Skin epidermis (tissue), 12 donors: ENCODE measurements around the gene KRABD2.
A peak's percentile ranks its signal among the peaks of the same experiment; 100 is the strongest.

Experiments
- H3K27ac ChIP-seq, 21 experiments: fragments of 200-600 bp; sonication (generic) in 11 of 21; one replicate each; pipeline ENCODE4 v1.5.0; 2020; ENCODE audit warnings: mild to moderate bottlenecking in 3 of 21, inconsistent platforms in 2 of 21, moderate library complexity in 2 of 21
- H3K4me3 ChIP-seq, 7 experiments: fragments of 200-600 bp; sonication (generic) in 2 of 7; one replicate each; pipeline ENCODE4 v1.5.0; 2020; ENCODE audit warnings: inconsistent platforms in 2 of 7, mild to moderate bottlenecking in 2 of 7, moderate library complexity in 1 of 7

Gene KRABD2

GRCh38 chr17:8369944-8370343 lies 6.6 kb downstream of the KRABD2 start:
- no peak overlapping the region for H3K27ac ChIP-seq
- no peak overlapping the region for H3K4me3 ChIP-seq

- no peak overlapping the region for H3K27ac ChIP-seq
- H3K4me3 ChIP-seq: no peak overlapping the region
Measured at GRCh38 chr17:8368193-8368592, 8.3 kb downstream of the KRABD2 start.

- peak overlapping the region in 8 of 21 experiments; percentile 14 to 73 (median 42) for H3K27ac ChIP-seq
Measured at GRCh38 chr17:8366231-8366630, 10.3 kb downstream of the KRABD2 start.

GRCh38 chr17:8365143-8365542 lies 11.4 kb downstream of the KRABD2 start:
- peak overlapping the region in 6 of 21 experiments; percentile 36 to 75 (median 54) for H3K27ac ChIP-seq

More at GRCh38 chr17:8366231-8366630, 10.3 kb downstream of the KRABD2 start:
- no peak overlapping the region for H3K4me3 ChIP-seq

GRCh38 chr17:8362651-8363332 lies 13.7 kb downstream of the KRABD2 start:
- H3K27ac ChIP-seq: peak overlapping the region in 3 of 21 experiments; percentile 18 to 34 (median 23)
- no peak overlapping the region for H3K4me3 ChIP-seq

More at GRCh38 chr17:8365143-8365542, 11.4 kb downstream of the KRABD2 start:
- no peak overlapping the region for H3K4me3 ChIP-seq

- Histone ChIP-seq H3K27ac (peak overlapping the region in 11 of 21 experiments; percentile 2 to 76 (median 22)), H3K4me3 (no peak overlapping the region)
Measured at GRCh38 chr17:8360751-8361150, 15.8 kb downstream of the KRABD2 start.

- H3K4me3 ChIP-seq: no peak overlapping the region
- peak overlapping the region in 6 of 21 experiments; percentile 2 to 76 (median 25) for H3K27ac ChIP-seq
Measured at GRCh38 chr17:8360260-8360659, 16.2 kb downstream of the KRABD2 start.

GRCh38 chr17:8359769-8360168 lies 16.7 kb downstream of the KRABD2 start:
- Histone ChIP-seq H3K4me3 (no peak overlapping the region), H3K27ac (peak overlapping the region in 11 of 21 experiments; percentile 4 to 78 (median 36))

- no peak overlapping the region for H3K27ac ChIP-seq
- no peak overlapping the region for H3K4me3 ChIP-seq
Measured at GRCh38 chr17:8357910-8358309, 18.6 kb downstream of the KRABD2 start.

- no peak overlapping the region for H3K4me3 ChIP-seq
- H3K27ac ChIP-seq: no peak overlapping the region
Measured at GRCh38 chr17:8354236-8354635, 22.3 kb downstream of the KRABD2 start.

- no peak overlapping the region for H3K4me3 ChIP-seq
- no peak overlapping the region for H3K27ac ChIP-seq
Measured at GRCh38 chr17:8353736-8354135, 22.8 kb downstream of the KRABD2 start.

- no peak overlapping the region for H3K27ac ChIP-seq
- no peak overlapping the region for H3K4me3 ChIP-seq
Measured at GRCh38 chr17:8350339-8350738, 26.2 kb downstream of the KRABD2 start.

- peak overlapping the region in 4 of 7 experiments; percentile 11 to 26 (median 17) for H3K4me3 ChIP-seq
- peak overlapping the region in 6 of 21 experiments; percentile 13 to 76 (median 40) for H3K27ac ChIP-seq
Measured at GRCh38 chr17:8347001-8347400, 29.5 kb downstream of the KRABD2 start.

- peak overlapping the region in 11 of 21 experiments; percentile 4 to 63 (median 48) for H3K27ac ChIP-seq
- no peak overlapping the region for H3K4me3 ChIP-seq
Measured at GRCh38 chr17:8345951-8346665, 30.4 kb downstream of the KRABD2 start.

- H3K27ac ChIP-seq: peak overlapping the region in 13 of 21 experiments; percentile 1 to 66 (median 48)
- H3K4me3 ChIP-seq: no peak overlapping the region
Measured at GRCh38 chr17:8345052-8345690, 31.3 kb downstream of the KRABD2 start.

- H3K4me3 ChIP-seq: no peak overlapping the region
- no peak overlapping the region for H3K27ac ChIP-seq
Measured at GRCh38 chr17:8341456-8341855, 35.0 kb downstream of the KRABD2 start.

GRCh38 chr17:8339540-8339939 lies 37.0 kb downstream of the KRABD2 start, which contains the start of gene ODF4:
TSS of gene ODF4 (plus strand) at chr17:8339840. CDS start at chr17:8340052, 212 bp downstream.
- Histone ChIP-seq H3K4me3 (no peak within 1 kb of the TSS), H3K27ac (no peak within 1 kb of the TSS)

- H3K27ac ChIP-seq: no peak overlapping the region
- H3K4me3 ChIP-seq: no peak overlapping the region
Measured at GRCh38 chr17:8338753-8339140, 37.8 kb downstream of the KRABD2 start.

GRCh38 chr17:8337802-8338752 lies 38.4 kb downstream of the KRABD2 start:
- H3K4me3 ChIP-seq: no peak overlapping the region

More at GRCh38 chr17:8337802-8338752, 38.4 kb downstream of the KRABD2 start:
- no peak overlapping the region for H3K27ac ChIP-seq
